ENCODE data around the gene LNX1. TPM values are rescaled to one million over a fixed set of nuclear protein-coding genes. Genes with fewer than 3 reads are reported as not detected.

The LNX1 gene
- total RNA-seq, 1 experiment from 2014 or later: 1.7 TPM

DNA sequence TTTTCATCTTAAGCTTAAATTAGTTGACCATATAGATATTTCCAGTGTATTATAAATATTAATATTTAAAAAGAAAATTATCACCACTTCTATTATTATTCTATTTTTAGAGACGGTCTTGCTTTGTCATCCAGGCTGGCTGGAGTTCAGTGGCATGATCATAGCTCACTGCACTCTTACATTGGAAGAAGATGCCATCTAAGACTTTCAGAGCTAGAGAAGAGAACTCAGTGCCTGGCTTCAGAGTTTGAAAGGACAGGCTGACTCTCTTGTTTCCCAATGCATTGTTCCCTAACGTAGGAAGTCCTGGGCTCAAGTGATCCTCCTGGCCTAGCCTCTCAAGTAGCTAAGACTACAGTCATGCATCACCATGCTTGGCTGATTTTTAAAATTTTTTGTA lies 137.9 kb downstream of the LNX1 start:
- Mint-ChIP-seq H3K27me3 (ENCODE audit: low read depth) (no peaks in the 10 kb centered on the region), H3K9me3 (no peaks in the 10 kb centered on the region)
- H3T11ph ChIP-seq (ENCODE audit: low read length): no peak overlapping the region

More for the DNA sequence above, 137.9 kb downstream of the LNX1 start:
- Histone ChIP-seq H2AK5ac (ENCODE audit: insufficient read length, low read length) (no peak overlapping the region), H3K14ac (ENCODE audit: insufficient read depth, low read length) (no peak overlapping the region), H3K56ac (ENCODE audit: insufficient read length, low read depth, low read length) (no peak overlapping the region), H3K4me1 (ENCODE audit: insufficient read depth, low read length) (no peaks in the 10 kb centered on the region), H2BK120ac (ENCODE audit: low read depth, low read length, poor library complexity, severe bottlenecking) (no peak overlapping the region), H3K27me3 (ENCODE audit: insufficient read depth, low read length) (no peaks in the 10 kb centered on the region), H4K5ac (ENCODE audit: insufficient read length, low read depth, low read length) (no peak overlapping the region), H3K9ac (ENCODE audit: extremely low read depth, insufficient read length, low read length) (no peak overlapping the region), H3K4me2 (ENCODE audit: insufficient read depth, insufficient read length, low read length) (no peak overlapping the region), H2BK15ac (ENCODE audit: low read depth, low read length) (no peak overlapping the region), H4K20me1 (ENCODE audit: control insufficient read depth, insufficient read depth, insufficient read length) (no peaks in the 10 kb centered on the region), H4K8ac (replicated peaks; ENCODE audit: insufficient read length, low read depth, low read length) (no peak overlapping the region), H2AFZ (ENCODE audit: low read length) (no peak overlapping the region), H3K23me2 (ENCODE audit: insufficient read length, low read depth, low read length, poor library complexity, severe bottlenecking) (no peaks in the 10 kb centered on the region), H3K79me1 (ENCODE audit: insufficient read depth, low read depth, low read length, poor library complexity, severe bottlenecking) (no peaks in the 10 kb centered on the region), H2BK12ac (ENCODE audit: insufficient read length, low read depth, low read length) (no peak overlapping the region), H3K18ac (ENCODE audit: insufficient read length, low read depth, low read length) (no peak overlapping the region), H3K4ac (ENCODE audit: low read depth, low read length) (no peak overlapping the region), H3K9me3 (ENCODE audit: control insufficient read depth, low read depth, low read length) (no peaks in the 10 kb centered on the region), H4K91ac (ENCODE audit: insufficient read length, low read depth, low read length) (no peak overlapping the region), H2BK20ac (ENCODE audit: low read depth, low read length, poor library complexity, severe bottlenecking) (no peak overlapping the region), H3K23ac (ENCODE audit: insufficient read length, low read depth, low read length) (no peak overlapping the region), H2BK5ac (ENCODE audit: insufficient read length, low read length) (no peak overlapping the region), H3K27ac (ENCODE audit: insufficient read length, low read depth, low read length) (no peak overlapping the region), H3K79me2 (ENCODE audit: insufficient read depth, low read length) (no peaks in the 10 kb centered on the region)
- no peak for DNase-seq
- TF ChIP-seq, protein P1, sequence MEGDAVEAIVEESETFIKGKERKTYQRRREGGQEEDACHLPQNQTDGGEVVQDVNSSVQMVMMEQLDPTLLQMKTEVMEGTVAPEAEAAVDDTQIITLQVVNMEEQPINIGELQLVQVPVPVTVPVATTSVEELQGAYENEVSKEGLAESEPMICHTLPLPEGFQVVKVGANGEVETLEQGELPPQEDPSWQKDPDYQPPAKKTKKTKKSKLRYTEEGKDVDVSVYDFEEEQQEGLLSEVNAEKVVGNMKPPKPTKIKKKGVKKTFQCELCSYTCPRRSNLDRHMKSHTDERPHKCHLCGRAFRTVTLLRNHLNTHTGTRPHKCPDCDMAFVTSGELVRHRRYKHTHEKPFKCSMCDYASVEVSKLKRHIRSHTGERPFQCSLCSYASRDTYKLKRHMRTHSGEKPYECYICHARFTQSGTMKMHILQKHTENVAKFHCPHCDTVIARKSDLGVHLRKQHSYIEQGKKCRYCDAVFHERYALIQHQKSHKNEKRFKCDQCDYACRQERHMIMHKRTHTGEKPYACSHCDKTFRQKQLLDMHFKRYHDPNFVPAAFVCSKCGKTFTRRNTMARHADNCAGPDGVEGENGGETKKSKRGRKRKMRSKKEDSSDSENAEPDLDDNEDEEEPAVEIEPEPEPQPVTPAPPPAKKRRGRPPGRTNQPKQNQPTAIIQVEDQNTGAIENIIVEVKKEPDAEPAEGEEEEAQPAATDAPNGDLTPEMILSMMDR (conservative IDR thresholded peaks at IDR 0.05): no peak
- H3K27ac Mint-ChIP-seq: no peak overlapping the region
- peaks cover 12 to 51% (median 46%) of the 10 kb centered on the region in 3 experiments; a peak in 6 of 7 replicates for H3K36me3 Mint-ChIP-seq (ENCODE audit: insufficient read depth in 1 of 3, low read depth in 3 of 3)
- no CpG with 5 or more reads among the region's 2 CpGs for WGBS (ENCODE audit: extremely low coverage, insufficient read length, low lambda C conversion rate)
- peaks cover 5 to 10% of the 10 kb centered on the region in 2 experiments; a peak in 3 of 4 replicates for H3K4me1 Mint-ChIP-seq
- H3K4me3 Mint-ChIP-seq: no peak overlapping the region
